HG02973 (cell line): ENCODE results near the gene NTRK1.

Experiments used
- ATAC-seq: cut with Tn5 transposase; IDR thresholded peaks from one replicate; pipeline ENCODE4 v1.9.1; 2021; ENCODE audit warnings: moderate library complexity; ENCODE audit not compliant: unreplicated experiment

Gene NTRK1

DNA sequence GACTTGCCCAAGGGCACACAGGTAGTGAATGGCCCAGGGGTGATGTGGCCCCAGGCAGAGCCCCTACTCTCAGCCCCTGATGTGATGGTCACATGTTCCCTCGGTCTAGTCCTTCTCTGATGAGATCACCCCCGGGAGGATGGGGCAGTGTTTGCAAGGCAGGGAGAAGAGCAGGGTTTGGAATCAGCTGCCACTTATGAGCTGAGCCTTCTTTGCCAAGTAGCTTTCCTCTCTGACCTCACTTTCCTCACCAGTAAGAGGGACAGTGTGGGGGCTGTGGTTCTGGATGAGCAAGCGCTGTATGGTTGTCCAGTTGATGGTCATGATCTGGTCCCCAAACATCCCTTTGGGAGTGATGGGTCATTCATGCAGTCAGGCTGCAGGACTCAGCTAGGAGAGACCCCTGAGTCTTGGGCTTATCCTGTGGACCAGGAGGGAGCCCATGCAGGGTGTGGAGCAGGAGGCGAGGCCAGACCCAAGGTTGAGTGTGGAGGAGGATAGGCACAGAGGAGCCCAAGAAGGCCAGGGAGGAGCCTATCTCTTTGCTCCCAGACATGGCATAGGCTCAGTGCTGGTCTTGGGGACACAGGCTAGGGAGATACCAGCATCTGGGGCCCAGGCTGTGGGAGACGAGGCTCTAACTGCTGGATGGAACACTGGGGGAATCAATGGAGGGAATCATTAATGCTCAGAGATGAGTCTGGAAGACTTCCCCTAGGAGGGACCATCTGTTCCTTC is 16.9 kb downstream of the NTRK1 start:
- ATAC-seq: no peak

DNA sequence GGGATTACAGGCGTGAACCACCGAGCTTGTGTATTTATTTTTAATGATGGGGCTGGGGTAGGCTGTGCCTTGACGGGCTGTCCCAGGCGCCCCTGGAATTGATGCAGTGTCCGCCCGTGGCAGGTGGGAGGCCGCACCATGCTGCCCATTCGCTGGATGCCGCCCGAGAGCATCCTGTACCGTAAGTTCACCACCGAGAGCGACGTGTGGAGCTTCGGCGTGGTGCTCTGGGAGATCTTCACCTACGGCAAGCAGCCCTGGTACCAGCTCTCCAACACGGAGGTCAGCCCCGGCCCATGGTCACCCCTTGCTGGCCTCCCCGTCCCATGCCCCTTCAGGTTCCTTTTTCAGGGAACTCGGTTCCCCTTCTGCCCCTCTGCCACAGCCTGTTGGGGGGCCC is 19.2 kb downstream of the NTRK1 start:
- no peak for ATAC-seq

DNA sequence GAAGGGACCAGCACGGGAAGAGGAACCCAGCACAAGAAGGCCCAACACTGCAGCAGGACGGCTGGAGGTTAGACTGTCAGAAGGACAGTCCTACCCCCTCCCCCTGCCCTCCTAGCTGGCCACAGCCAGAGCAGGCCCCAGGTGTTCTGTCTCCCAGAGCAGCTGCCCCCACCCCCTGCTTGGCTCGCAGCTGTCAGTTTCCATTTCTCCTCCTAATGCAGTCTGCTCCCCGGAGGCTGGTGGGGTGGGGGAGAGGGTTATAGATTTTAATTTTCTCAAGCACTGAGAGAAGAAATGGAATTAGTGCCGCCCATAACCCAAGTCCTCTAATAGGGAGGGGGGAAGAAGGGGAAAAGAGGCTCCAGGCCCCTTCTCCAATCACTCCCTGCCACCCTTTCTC is 19.8 kb downstream of the NTRK1 start:
- no peak for ATAC-seq

DNA sequence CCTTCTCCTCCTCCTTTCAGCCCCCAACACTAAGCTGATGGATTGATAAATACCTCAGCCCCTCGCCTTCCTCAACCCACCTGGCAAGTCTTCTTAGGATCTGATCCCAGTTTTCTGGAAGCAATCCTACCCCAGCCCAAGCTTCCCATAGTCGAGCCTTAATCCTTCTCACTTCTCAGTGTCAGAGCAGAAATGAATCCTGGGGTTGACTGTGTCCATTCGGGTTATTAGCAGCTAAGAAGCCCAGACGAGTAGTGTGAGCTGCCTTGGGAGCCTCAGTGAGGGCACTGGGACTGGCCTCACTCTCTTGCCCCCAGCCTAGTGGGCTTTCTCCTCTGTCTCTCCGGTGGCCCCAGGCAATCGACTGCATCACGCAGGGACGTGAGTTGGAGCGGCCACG is 20.4 kb downstream of the NTRK1 start:
- ATAC-seq: no peak

DNA sequence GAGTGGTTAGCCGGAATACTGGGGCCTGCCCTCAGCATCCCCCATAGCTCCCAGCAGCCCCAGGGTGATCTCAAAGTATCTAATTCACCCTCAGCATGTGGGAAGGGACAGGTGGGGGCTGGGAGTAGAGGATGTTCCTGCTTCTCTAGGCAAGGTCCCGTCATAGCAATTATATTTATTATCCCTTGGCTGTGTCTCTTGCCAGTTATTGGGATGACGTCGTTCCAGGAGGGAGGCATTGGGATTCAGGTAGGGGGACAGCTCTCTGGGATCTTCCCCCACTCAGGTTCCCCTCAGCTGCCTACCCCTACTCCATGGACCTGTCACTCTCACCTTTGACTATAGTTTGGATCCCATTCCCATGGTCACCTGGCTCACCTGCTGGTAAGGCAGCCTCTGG is 21.0 kb downstream of the NTRK1 start:
- ATAC-seq: no peak

DNA sequence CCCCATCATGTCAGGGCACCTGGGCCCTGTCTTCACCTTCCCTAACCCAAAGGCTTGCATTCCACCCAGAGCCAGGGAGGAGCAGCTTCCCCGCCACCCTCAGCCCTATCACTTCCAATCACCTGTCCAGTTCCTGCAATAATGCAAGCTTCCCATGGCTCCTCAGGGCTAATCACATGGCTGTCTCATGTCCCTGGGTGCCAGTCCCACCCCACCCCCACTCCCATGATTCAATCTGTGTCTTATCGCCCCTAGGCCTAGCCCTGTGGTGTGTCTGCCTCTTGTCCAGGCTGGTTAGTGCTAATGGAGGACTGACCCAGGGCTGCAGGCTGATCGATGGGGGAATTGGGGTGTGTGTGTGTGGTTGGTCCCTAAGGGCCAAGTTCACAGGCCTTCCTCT is 21.9 kb downstream of the NTRK1 start:
- no peak for ATAC-seq

DNA sequence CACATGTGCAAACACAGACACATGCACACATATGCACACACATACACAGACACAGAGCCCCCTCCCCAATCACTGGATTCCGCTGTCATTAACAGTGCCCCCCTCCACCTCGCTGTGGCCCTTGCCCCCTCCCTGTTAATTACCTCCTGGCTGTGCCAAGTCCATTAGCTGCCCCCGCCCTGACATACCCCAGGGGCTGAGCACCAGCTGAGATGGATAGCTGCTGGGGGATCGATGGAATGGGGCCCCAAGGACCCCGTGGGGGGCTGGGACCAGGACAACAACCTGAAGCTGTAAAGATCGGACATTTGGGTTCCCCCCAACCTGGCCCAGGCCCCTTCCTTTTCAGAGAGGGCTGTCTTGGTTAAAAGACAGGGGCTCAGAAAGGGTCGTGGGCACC is 23.3 kb downstream of the NTRK1 start:
- no peak for ATAC-seq

DNA sequence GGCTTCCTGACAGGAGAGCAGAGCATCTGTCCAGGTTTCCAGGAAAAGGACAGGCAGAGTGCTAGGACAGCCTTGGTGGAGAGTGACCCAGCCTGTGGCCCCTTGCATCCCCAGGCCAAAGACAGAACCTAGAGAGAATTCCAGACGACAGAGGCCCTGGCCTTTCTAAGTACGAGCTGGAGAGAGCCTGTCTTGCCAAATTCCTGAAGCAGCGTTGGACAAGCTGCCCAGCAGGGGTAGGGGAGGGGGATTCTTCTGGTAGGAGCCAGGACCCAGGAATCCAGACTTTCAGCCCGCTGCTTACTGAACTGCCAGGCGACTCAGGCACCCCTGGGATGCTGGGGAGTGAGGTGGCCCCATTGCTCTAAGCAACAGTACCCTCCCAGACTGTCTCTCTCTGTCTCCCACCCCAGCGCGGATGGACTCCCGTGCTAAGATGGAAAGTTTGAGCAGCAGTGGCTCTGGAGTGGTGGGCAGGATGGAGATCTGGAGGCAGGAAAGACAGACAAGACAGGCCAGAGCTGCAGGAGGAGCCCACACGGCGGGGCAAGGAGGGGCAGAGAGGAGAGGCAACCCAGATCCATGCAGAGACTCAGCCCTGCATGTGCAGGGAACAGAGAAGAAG is 24.0 kb downstream of the NTRK1 start:
- no peak for ATAC-seq

DNA sequence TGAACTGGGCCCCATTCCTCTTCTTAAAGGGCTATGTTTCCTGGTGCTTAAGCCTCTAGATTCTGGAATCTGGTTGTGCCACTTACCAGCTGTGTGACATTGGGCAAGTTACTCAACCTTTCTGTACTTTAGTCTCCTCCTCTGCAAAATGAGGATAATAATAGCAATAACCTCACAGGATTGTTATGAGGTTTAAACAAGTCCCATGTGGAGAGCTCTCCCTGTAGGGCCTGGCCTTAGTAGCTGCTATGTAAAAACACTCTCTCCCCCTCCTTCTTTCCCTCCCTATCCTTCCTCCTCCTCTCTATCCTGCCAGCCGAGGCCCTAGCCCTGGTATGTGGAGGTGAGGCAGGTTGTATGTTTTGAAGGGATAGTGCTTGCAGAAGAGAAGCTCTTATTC is 24.6 kb downstream of the NTRK1 start:
- no peak for ATAC-seq

DNA sequence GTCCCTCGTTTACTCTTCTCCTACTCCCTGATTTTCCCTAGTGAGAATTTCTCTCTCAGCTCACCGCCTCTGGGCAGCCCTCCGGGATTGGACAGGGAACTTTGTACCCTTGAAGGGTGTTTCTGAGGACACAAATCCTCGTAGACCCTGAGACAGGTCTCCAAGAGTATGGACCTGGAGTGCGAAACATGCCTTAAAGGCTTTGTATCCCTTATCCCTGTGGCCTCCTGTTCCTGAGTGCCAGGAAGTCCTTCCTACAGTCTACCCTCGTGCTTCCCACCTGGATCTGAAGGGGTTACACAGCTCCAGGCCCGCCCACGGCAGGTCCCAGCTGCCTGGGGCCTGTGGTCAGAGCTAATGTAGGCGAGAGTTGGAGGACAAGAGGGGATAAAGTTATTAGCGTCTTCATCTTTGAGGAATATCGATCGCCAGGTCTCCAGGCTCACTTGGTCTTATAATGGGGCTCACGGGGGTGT is 25.3 kb downstream of the NTRK1 start:
- no peak for ATAC-seq

DNA sequence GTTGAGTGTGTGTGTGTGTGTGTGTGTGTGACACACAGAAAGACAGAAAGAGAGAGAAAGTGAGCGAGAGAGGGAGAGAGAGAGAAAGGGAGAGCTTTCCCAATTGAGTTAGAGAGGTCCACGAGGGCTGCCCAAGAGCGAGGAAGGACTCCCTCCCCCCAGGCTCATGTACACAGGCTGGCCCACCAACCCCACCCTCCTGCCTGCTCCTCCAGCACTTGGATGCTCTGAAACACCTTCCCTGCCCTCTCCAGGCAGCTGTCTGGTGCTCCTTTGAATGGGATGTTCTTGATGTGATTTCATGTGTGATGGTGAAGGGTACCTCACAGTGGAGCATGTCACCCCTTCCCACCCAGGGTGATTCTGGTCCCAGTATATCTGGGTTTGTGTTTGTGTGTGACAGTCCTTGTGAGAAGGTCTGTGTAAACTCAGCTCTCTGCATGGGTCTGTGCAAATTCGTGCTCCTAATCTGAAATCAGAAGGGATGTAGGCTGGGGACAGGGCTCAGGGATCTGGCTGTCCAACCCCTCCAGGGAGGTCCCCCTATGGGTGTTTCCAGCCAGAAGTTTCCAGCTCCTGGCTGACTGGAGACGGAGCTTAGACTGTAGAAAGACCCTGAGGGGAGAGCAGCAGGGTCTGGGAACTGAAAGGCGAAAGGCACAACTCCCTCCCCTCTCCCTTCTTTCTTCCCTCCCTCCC is 26.1 kb downstream of the NTRK1 start:
- ATAC-seq: no peak

DNA sequence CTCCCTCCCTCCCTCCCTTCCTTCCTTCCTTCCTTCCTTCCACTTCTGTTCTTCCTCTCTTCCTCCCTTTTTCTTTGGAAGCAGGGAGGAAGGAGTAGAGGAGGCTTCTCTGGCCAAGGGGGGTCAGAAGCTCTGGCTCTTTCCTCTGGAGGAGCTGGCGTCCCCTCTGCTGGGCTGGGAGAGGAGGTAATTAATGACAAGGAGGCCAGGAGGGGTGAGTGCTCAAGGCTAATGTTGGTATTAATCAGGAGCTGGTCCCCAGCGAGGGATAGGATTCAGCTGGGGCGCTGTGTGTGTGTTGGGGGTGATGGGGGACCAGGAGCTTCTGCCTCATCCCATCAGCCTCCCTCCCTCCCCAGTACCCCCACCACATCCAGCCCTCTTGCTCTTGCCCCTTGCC is 26.7 kb downstream of the NTRK1 start:
- no peak for ATAC-seq

DNA sequence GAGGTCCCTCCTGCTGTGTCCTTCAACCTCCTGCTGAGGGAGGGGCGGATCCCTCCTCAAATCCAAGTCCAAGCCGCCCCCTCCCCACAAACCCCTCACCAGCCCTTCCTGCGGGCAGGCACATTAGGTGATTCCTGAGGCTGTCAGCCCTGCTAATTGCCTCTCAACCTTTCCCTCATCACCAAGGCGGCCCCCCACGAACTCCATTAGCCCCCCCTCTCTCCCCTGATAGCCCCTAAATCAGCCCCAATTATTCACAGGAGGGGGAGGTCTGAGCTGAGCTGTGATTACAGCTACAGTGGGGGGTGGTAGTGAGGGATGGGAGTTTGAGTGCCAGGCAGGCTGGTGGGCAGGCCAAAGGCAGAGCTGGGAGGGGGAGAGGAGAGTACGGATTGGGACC is 27.1 kb downstream of the NTRK1 start:
- ATAC-seq: no peak

DNA sequence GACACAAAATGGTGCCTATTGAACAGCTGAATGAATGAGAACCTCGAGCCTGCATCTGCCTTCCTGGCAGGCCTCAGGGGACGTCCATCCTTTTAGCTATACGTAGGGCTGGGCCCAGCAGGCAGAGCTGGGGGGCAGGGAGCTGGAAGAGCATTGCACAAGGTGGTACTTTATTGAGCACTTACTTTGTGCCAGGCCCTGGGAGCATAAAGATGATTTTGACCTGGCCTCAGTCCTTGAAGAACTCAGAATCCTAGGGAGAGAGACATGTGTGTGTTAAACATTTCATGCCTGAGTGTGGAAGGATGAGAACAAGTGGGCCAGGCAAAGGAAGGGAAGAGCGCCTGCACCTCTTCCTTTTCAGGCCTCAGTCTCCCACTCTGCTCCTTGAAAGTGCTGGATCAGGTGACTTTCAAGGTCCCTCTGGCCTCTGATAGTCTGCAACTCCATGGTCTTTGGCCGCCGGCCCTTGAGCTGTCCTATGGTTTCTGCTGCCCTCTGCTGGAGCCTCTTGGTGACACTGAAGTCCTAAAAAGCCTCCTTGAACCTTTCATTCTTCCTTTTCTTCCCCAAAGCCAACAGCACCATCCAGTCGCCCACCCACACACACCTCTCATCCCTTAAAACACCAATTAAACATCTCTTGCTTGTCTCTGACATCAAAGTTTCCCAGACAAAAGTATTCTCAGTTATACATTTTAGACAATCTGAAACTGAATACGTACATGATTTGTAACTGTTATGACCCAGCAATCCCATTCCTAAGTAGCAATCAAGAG is 29.3 kb downstream of the NTRK1 start:
- no peak for ATAC-seq

DNA sequence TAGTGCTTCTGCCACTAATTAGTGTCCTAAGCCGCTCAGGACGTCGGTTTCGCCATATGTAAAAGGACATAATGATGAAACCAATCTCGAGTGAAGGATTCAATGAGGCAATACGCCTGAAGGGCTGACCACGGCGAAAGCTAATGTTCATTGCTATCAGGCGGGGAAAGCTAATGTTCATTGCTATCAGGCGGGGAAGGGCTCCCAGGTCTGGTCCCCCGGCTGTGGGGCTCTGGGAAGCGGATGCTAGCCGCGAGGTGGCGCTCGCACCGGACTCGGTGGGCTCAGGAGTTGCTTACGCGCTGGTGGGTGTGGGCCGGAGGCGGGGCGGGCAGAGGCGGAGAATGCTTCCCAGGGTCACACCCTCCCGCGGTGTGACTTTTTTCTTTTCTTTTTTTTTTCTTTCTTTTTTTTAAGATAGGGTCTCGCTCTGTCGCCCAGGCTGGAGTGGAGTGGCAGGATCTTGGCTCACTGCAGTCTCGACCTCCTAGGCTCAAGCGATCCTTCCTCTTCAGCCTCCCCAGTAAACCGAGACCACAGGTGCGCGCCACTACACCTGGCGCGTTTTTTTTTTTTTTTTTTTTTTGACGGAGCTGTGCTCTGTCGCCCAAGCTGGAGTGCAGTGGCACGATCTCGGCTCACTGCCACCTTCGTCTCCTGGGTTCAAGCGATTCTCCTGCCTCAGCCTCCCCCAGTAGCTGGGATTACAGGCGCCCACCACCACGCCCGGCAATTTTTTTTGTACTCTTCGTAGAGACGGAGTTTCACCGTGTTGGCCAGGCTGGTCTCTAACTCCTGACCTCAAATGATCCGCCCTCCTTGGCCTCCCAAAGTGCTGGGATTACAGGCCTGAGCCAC is 31.8 kb downstream of the NTRK1 start:
- peak; percentile 64 for ATAC-seq

DNA sequence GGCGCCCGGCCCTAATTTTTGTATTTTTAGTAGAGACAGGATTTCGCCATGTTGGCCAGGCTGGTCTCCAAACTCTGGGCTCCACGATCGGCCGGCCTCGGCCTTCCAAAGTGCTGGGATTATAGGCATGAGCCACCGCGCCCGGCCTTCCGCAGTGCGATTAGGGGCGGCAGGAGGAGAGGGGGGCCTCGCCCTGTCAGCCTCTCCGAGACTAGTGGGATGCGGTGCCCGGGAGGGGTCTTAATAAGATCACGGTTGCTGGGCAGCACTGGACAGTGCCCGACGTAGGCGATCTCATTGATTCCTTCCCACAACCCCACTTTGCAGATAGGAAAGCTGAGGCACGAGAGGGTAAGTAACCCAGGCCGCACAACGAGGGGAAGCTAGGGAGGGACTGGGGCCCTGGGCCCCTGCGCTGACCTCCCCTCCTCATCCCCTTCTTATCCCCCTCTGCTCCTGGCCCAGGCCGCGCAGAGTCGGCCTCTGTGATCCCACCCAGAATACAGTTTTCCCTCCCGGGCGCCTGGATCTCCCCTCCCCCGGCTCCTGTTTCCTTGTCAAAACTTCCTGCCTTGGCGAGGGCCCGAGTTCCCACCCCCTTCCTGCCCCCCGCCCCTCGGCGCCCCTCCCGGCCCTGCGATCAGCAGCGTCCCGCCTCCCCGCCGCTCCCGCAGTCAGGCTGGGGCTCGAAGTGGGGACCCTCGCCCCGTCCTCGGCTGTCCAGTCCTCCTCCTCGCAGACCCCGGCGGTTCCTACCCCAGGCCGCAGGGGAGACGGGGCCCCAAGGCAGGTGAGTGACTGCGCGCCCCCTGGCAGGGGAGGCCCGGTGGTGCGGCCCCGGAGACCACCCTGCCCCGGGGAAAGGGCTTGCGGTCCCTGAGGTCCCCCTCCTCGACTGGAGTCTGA is 32.6 kb downstream of the NTRK1 start, which contains the start of gene PEAR1:
PEAR1 (plus strand) TSS at position 671 of the 906 bp plus-strand sequence. CDS start 10,209 bp downstream, outside the sequence.
- no peak for ATAC-seq

DNA sequence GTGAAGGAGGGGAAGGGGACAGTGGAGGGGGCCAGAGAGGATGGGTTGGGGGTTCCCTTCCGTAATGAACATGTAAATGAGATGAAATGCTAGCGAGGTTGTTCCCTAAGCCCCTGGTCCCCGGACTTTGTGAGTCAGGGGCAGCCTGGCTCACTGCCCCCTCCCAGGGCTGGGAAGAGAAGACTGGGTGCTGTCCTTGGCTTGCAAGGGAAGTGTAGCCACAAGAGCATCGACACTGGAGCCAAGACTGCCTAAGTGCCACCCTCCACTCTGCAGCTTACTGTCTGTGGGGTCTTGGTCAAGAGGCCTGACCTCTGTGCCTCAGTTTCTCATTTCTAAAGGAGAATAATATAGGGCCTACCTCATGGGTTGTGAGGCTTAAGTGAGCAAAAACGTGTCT is 33.3 kb downstream of the NTRK1 start:
- ATAC-seq: no peak

DNA sequence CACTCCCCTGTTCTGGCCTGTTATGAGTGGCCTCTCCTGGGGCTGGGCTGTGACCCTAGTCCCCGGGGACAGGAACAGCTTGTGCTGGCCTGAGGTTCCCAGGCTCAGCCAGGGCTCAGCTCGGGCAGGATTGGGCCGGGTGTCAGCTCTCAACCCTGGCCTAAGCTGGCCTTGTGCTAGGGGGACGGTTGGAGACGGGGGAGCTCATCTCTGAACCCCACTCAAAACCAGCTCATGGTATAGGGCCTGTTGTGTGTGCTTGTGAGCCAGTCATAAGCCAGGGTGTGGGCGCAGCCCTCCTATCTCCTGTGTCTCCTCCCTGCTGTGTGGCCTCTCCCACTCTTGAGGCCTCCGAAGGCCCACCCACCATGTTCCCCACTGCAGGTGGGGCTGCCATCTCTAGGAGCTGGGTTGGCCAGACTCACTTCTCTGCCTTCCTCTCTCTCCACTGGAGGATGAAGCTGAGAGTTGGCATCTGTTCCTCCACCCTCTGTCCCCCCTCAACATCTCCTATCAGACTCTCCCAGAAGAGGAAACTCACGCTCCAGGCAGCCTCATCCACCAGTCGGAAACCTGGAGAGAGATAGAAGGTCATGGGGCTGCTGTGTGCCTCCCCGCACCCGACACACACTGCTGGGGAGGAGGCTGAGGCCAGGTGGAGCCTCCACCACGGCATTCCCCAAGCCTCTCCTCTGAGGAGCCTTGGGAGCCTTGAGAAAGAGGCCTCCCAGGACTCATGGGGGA is 34.2 kb downstream of the NTRK1 start:
- no peak for ATAC-seq

DNA sequence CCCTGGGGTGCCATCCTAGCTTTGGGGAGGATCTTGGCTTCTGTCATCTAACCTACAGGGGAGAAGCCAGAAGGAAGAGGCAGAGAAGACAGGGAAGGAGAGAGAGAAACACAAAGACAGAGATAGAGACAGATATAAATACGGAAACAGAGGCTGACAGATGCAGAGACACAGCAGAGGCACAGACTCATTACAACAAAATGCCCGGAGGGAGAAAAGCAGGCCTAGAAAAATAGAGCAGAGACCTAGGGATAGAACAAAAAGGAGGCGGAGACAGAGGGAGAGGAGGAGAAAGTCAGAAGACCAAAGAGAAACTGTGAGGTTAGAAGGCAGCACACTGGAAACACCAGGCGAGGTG is 34.8 kb downstream of the NTRK1 start:
- ATAC-seq: no peak
